HG03064 (cell line): Measurements from ENCODE around the gene CAPN12.

Experiments
- ATAC-seq: cut with Tn5 transposase; IDR thresholded peaks from one replicate; pipeline ENCODE4 v1.9.1; 2021; ENCODE audit warnings: low read depth; ENCODE audit not compliant: unreplicated experiment

Gene CAPN12

DNA sequence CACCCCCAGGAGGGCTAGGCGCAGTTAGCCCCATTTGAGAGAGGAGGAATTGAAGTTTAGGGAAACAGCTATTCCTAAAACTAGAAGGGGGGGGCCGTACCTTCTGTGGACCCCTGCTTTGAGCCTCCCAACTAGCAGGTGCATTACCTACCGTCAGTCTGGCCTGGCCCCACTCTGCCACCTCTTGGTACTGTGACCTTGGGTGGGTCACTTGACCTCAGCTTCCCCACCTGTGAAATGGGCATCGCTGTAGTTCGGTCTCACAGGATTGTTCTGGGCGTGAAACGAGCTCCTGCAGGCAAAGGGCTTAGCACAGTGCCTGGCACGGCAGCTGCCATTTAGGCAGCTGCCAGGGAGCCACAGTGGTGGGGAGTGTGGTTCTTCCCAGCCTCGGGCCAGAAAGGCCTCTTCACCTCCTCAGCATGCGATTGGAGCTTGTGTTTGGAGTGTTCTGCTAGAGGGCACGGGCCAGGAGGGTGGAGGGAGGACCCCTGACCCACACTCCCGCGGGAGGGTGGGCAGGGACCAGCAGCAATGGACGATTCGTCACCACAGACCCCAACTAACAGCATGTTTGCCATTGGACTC is 32.0 kb downstream of the CAPN12 start:
- ATAC-seq = no peak

DNA sequence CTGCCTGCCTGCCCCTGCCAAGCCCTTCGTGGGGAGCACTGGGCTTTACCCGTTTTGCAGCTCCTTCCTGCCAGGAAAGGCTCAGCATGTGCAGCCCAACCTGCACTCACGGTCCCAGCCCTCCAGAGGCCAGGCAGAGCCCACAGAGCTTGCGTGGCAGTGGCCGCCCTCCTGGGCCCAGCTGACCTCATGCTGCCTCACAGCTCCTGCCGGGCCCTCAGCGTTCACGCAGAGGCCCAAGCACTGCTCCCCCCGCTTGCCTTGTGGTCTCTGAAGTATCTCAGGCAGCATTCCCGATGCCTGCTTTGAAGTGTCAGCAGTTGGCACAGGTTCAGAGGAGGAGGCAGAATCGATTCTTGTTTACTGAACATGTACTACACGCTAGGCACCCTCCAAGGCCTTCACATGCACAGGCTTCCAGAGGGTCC is 32.5 kb downstream of the CAPN12 start:
- no peak for ATAC-seq

DNA sequence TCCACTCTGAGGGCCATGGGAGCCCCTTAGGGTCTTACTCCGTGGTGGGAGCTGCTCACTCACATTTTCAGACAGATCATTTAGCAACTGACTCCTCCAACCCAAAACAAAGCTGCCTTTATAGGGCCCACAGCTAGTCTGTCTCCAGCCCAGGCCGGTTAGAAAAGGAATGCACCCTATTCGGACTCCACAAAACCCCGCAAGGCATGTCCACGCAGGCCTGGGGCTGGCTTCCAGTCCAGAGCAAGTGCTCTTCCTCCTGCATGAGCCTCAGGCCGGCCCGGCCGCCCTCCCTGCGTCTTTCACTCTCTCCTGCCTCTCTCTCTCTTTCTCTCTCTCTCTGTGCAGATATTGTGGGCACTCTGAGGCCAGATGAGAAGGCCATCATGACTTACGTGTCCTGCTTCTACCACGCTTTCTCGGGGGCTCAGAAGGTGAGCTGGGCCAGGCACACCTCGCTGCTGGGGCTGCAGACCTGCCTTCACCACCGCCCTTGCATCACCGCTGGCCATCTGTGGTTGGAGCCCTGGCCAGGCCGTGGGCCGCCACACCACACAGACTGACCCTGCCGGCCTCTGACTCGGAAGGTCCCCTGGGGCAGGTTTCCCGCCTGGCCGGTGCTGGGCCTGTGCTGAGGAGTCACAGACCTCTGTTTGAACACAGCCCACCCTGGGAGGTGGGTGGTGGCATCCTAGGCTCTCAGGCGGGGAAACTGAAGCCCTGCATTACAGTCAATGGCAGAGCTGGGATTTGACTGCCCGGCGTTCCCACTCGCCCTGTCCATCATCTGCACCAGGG is 33.1 kb downstream of the CAPN12 start:
- no peak for ATAC-seq

DNA sequence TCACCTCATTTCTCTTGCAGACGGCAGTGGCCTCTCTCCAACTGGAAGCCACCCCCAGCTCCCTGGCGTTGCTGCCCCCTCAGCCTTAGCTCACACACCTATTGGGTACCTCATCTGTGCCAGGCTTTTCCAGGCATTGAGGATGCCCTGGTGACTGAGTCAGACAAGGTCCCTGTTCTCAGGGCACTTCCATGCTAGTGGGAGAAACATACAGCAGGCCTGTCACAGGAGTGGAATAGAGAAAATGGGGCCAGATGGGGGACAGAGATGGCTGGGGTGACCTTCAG is 33.9 kb downstream of the CAPN12 start:
- ATAC-seq = no peak

DNA sequence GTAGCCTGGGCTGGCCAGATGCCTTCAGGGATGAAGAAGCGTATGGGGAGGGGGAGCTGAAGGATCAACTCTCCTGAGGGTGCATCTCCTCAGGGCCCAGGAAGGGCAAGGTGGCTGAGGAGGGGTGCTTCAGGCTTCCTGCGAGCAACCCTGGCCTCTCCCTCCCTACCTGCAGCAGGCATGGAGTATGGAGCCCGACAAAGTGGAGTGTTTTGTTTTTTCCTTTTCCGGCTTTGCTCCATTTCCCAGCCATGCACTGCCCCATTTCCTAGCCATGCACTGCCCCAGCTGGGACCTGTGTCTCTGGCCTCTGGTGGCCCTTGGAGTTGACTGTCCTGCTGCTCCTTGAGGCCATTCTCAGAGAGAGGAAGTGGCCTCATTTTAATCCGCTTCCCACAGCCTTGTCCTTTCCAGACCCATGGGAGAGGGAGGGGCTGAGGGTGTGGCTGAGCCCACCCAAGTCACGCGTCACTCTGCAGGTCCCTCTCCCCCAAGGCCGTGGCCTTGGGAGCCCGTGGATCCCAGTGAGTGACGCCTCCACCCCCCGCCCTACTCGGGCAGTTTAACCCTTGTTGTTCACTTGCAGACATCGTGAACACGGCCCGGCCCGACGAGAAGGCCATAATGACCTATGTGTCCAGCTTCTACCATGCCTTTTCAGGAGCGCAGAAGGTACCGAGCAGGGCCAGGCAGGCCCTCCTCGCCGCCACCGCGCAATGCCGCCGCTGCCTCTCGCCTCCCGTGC is 34.4 kb downstream of the CAPN12 start:
- ATAC-seq = no peak

DNA sequence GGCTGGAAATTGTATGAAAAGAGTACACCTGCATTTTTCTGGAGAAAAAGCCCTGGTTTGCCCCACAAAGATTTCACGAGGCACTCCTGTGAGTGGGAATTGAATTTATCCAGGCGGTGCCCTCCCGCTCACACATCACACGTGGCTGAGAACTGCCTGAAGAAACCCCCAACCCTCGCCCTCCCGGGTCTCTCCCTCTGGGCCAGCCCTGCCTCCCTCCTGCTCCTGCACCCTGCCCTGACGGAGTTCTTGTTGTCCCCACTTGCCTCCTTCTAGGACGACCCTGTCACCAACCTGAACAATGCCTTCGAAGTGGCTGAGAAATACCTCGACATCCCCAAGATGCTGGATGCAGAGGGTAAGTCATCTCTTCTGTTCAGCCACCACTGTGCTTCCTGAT is 35.2 kb downstream of the CAPN12 start:
- no peak for ATAC-seq

DNA sequence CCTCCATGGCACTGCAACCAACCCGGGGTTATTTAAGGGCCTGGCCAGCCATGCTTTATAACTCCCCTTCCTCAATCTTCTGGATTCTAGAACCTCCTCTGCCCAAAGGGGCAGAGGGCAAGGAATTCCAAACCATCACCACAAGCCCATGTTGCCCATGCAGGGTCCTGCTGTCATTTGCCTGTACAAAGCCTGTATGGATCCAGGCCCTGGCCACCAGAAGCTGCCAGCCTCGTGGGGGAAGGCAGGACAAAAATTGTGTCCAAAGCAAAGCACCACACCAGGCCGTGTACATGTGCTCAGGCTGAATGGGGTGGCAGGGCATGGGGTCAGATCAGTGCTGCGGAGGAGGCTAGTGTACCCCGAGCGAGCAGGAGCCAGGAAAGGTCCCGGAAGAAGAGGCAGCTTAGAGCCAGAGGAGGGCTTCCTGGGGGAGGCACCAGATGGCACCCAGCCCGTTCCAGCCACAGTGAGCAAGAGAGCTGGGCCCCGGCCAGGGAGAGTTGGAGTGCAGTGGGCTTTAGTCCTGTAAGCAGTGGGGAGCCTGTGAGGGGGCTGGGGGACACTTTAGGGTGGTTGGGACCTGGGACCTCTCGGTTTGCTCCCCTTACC is 35.8 kb downstream of the CAPN12 start:
- no peak for ATAC-seq

DNA sequence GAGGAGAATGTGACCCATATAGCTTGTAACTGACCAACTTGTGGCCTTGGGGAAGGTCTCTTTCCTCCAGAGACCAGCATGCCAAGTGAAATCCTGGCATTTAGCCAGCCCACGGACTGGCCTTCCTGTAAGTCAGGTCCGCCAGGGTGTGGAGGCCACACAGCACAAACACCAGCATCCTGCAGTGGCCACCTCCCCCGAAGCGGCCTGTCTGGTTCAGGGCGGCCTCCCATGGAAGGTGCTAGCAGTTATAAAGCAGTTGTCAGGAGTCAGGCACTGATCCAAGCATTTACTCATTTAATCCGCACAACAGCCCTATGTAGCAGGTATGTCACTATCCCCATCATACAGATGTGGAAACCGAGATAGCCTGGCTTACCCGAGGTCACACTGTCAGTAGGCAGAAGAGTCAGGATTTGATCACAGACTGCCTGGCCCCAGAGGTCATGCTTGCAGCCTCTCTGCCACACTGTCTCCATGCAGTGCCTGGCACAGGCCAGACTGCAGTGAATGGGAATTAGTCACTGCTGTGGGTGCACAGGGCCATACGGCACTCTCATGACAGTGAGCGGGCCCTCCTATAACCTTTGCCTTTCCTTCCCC is 36.7 kb downstream of the CAPN12 start:
- ATAC-seq = no peak

DNA sequence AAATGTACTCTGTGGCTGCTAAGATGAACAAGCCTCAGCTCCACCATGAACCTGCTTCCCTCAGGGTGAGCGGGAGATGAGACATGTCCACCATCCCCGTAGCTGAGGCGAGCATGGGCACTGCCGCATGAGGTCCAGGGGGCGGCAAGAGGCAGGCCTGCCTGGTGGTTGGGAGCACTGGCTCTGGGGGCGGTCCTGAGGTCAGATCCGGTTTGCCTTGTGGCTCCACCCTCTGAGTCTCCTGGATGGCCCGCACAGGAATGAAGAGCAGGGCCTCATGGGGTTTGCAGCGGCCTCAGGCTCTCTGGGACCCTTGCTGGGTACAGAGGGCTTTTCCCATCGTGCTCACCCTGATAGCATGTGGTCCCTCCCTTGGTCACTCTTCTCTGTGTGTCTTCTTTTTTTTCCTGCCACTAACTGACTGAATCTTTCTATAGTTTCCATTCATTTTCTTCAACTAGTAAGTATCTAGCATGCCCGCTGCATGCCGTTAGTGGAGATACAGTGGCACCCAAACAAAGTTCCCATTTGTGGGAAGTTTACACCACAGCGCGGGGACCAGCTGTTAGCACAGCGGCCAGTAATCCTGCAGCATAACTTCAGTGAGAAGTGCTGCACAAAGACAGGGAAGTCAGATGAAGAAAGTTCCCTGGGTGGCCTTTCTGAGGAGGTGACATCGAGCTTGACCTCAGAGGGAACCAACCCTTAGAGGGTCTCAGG is 37.3 kb downstream of the CAPN12 start:
- no peak for ATAC-seq

DNA sequence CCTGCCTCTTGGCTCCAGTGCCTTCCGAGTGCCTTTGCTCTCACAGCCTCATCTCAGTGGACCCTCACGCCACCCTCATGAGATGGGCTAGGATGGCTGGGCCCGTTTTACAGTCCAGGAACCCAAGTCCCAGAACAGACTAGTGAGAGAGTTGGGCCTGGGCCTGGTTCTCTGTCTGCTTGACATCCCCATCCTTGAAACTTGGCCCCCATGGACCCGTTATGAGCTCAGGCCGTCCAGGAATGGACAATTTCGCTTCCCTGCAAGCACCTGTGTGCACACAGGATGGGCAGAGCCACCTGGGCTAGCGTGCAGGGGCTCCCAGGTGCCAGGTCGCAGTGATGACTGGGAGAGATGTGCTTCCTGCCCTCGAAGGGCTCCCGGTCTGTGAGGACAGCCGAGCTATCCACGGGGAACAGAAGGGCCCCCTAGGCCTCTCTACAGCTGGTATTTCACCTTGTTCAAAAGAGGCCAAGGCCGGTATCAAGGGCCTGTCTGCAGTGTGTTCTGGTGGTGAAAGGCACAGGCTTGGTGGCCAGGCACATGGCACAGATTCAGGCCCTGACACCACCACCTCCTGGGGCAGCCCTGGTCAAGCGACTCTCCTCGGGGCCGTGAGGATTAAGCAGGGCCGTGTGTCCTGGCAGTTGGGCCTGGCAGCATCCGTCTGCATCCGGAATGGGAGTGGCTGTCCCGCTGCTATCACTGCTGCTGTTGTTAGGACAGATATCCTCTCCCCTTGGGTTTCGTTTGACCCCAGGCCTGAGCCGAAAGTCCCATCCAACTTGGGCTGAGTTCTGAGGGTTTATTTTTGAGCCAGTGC is 38.9 kb downstream of the CAPN12 start:
- no peak for ATAC-seq

DNA sequence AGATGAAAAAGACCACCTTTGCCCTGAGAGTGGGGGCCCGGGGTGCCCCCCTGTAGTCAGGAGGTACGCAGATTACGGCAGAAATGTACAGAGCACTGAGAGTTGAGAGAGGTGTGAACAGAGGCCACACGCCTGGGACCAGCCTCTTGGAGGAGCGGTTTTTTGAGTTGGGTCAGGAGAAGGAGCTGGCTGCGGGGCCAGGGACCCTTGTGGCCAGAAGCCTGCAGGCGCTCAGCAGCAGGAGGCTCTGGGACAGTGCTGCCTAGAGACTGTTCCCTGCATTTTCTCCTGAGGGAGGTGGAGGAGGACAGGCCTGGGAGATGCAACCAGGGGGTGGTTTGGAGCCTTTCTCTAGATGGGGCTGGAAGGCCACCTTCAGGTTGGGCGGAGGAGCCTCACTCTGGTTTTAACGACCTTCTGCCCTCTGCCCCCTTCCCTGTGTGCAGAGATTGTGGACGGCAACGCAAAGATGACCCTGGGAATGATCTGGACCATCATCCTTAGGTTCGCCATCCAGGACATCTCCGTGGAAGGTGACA is 39.7 kb downstream of the CAPN12 start:
- ATAC-seq = no peak

DNA sequence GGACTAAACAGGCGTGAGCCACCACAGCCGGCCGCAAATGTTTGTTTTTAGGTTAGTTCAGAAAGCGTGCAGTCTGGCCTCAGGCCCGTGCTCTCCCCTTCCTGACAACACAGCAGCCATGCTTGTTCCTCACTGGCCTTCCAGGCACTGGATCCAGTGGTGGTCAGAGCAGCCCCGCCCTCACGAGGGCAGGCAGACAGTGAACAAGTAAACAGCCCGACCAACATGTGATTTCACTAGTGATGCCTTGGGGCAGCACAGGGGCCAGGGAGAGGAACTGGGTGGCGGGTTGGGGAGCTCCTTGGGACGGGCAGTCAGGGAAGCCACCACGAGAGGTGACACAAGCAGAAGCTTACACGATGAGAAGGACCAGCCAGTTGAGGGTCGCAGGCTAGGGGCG is 40.8 kb downstream of the CAPN12 start:
- ATAC-seq = no peak

DNA sequence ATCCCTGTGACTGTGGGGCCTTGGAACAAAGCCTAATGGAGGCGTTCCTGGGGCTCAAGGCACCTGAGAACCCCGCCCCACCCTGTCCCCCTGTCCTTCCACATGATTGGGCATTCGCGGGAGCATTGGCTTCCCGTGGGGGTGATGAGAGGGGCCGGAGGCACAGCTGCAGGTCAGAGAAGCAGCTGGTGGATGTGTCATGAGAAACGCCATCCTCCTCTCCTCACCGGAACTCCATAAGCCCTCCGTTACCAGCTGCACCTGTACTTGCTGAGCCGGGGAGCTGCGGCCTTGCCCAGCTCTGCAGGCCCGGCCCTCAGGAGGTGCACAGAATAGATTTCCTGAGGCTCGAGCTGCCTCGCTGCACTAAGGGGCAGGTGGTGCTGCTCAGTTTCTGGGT is 42.0 kb downstream of the CAPN12 start:
- ATAC-seq = no peak

DNA sequence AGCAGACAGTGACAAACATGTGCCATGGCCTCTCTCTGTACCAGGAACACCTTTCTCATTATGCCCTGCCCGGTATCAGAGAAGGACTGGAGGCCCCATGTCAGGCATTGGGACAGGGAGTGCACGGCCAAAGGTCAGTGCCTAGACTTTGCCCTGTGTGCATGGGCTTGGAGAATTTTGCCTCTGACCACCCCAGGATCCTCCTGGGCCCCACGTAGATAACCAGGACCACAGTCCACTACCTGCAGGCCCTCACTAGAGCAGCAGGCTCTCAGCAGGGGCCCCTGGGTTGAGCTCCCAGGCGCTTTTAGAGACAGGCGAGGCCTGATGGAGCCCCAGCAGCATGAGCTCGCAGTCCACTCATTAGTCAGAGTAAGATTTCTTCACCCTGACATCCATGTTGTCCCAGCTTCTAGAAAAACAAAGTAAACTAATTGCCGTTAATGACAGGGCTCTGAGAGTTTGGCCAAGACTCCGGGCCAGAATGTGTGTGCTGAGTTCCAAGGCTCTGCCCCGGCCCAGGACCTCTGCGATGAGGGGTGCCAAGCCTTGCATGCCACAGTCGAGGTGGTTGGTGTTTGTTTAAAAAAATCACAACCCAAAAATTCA is 42.7 kb downstream of the CAPN12 start:
- ATAC-seq = no peak

DNA sequence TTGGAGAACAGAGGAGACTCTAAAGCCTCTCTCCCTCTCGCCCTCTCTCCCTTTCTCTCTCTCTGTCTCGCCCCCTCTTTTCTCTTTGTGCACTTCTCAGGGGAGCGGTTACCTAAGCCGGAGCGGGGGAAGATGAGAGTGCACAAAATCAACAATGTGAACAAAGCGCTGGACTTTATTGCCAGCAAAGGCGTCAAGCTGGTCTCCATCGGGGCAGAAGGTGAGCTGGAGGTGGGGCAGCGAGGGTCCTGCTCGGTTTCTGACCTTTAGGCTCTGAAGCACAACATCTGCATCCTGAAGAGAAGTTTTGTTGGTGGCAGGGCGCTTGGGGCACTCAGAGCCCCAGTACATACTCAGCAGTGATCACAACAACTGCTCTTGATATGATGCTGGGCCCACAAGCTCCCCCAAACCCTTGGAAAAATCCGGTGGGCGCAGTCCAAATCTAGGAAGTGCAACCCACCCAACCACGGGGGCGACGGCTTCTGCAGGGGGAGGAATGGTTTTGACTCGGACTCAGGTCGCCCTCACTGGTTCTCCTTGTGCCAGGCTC is 43.3 kb downstream of the CAPN12 start:
- no peak for ATAC-seq

DNA sequence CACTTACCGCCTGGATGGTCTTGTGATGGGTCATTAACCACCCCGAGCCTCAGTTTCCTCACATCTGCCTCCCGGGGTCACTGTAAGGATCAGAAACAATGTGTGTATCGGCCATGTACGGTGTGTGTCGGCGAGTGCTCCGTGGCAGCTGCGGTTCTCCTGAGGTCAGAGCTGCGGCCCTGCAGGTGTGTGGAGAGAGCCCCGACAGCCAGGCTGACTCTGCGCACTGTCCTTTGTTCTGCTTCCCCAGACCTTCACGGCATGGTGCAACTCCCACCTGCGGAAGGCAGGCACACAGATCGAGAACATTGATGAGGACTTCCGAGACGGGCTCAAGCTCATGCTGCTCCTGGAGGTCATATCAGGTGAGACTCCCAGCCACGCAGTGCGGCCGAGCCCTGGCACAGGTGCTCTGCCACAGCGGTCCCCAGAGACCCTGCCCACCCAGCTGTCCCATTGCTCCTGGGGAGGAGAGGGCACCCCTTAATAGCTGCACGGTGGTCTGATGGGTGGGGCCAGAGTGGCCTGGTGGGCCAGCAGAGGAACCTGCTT is 43.8 kb downstream of the CAPN12 start:
- no peak for ATAC-seq

DNA sequence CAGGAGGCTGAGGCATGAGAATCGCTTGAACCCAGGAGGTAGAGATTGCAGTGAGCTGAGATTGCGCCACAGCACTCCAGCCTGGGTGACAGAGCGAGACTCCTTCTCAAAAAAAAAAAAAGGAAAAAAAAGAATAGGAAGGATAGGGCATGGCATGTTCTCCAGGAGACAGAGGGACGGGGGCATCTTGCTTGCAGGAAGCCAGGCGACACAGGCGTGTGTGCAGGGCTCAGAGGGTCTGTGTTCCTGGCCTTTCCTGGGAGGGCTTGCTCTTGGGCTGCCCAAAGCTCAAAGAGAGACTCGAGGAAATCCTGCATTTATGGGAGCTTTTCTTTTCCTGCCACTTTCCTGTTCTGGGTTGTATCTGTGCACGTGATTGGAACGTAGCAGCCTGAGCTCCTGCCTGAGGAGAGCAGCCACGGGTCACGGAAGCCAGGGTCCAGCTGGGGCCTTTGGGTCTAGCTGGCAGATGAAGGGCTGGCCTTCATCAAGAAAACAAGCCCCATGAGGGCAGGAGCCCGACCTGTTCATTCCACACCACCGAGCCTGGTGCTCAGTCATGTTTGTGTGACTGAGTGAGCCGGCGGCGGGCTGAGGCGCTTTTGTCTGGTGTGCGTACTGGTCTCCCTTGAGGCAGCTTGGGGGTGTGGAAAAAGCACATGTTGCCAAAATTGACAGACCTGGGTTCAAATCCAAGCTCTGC is 44.5 kb downstream of the CAPN12 start:
- no peak for ATAC-seq

DNA sequence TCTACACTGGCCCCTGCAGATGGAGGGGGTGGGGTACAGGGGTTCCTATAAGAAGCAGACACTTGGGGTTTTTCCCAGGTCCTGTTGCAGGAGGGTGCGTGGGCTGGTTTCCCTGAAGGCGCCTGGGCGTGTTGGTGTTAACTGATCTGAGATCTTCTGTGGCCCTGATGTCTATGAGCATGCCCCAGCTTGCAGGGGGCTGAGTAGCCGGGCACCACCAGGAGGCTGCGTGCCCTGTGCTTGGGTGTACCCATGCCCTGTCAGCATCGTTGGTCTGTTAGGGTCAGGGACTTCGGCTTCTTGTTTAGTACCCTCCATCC is 45.3 kb downstream of the CAPN12 start:
- ATAC-seq = no peak
